Sigmoid colon (tissue), 4 donors: ENCODE measurements around the gene CMTM3.

Source experiments
- CTCF ChIP-seq, 4 experiments: fragments of 450-650 bp in 3 of 4; fragments of 200-600 bp in 1 of 4; IDR thresholded peaks; one replicate each; pipeline ENCODE4 v1.5.1; 2016 to 2019; ENCODE audit warnings: antibody characterized with exemption in 4 of 4, mild to moderate bottlenecking in 3 of 4, moderate library complexity in 2 of 4
- EP300 ChIP-seq, 4 donors: sonication (generic); formaldehyde crosslinking; IDR thresholded peaks; one replicate each; pipeline ENCODE4 v1.6.1; 2017; ENCODE audit warnings: antibody characterized with exemption in 4 of 4
- POLR2A ChIP-seq, 2 donors: fragments of 450-650 bp; IDR thresholded peaks; one replicate each; pipeline ENCODE4 v1.6.1; 2016; ENCODE audit warnings: antibody characterized with exemption in 2 of 2, mild to moderate bottlenecking in 2 of 2, moderate library complexity in 2 of 2
- POLR2AphosphoS5 ChIP-seq, 4 donors: sonication (generic); formaldehyde crosslinking; IDR thresholded peaks; one replicate each; pipeline ENCODE4 v1.6.1; 2017; ENCODE audit warnings: antibody characterized with exemption in 4 of 4

- TF ChIP-seq CTCF (IDR thresholded peaks at IDR 0.05) (no peak), POLR2A (IDR thresholded peaks at IDR 0.05) (no peak), EP300 (IDR thresholded peaks at IDR 0.05) (no peak), POLR2AphosphoS5 (IDR thresholded peaks at IDR 0.05) (no peak)
Measured at GRCh38 chr16:66637806-66638205, 33.3 kb downstream of the CMTM3 start.
